Endodermal cell (in vitro differentiated cells): ENCODE measurements around the gene C19orf47. TPM values are rescaled to one million over a fixed set of nuclear protein-coding genes. Genes with fewer than 3 reads are reported as not detected.

Source experiments
- DNase-seq: peaks from one replicate; pipeline ENCODE4 v3.0.0-alpha.2; 2017
- H3K27ac ChIP-seq: 2 replicates; pipeline ENCODE4 v1.5.1; 2013; ENCODE audit warnings: mild to moderate bottlenecking, low read depth, low read length, moderate library complexity
- H3K27me3 ChIP-seq: 2 replicates; pipeline ENCODE4 v1.6.1; 2013; ENCODE audit warnings: mild to moderate bottlenecking, low read length, moderate library complexity; ENCODE audit not compliant: insufficient read depth, control insufficient read depth, poor library complexity, severe bottlenecking
- H3K36me3 ChIP-seq: 2 replicates; pipeline ENCODE4 v1.7.0; 2013; ENCODE audit warnings: mild to moderate bottlenecking, low read length, moderate library complexity; ENCODE audit not compliant: control insufficient read depth, insufficient read depth
- H3K4me1 ChIP-seq: one replicate; pipeline ENCODE4 v1.7.0; 2013; ENCODE audit warnings: low read length; ENCODE audit not compliant: control insufficient read depth, insufficient read depth
- H3K4me3 ChIP-seq: 2 replicates; pipeline ENCODE4 v1.5.1; 2013; ENCODE audit warnings: mild to moderate bottlenecking, low read length, moderate library complexity
- H3K9ac ChIP-seq: 2 replicates; pipeline ENCODE4 v1.6.1; 2013; ENCODE audit warnings: mild to moderate bottlenecking, low read length, moderate library complexity; ENCODE audit not compliant: poor library complexity, severe bottlenecking; ENCODE audit errors: extremely low read depth
- H3K9me3 ChIP-seq: 2 replicates; pipeline ENCODE4 v1.6.1; 2013; ENCODE audit warnings: mild to moderate bottlenecking, low read length, moderate library complexity; ENCODE audit not compliant: control insufficient read depth
- H3K27ac Mint-ChIP-seq: 2 replicates; pipeline ENCODE4 v1.8.0; 2020; ENCODE audit warnings: mixed read lengths
- H3K27me3 Mint-ChIP-seq: 2 replicates; pipeline ENCODE4 v1.8.0; 2021; ENCODE audit warnings: mild to moderate bottlenecking, mixed read lengths; ENCODE audit not compliant: insufficient read depth
- H3K36me3 Mint-ChIP-seq: 2 replicates; pipeline ENCODE4 v1.8.0; 2020; ENCODE audit warnings: low read depth, mixed read lengths
- H3K4me1 Mint-ChIP-seq: 2 replicates; pipeline ENCODE4 v1.8.0; 2020; ENCODE audit warnings: mixed read lengths
- H3K4me3 Mint-ChIP-seq: 2 replicates; pipeline ENCODE4 v1.8.0; 2020; ENCODE audit warnings: mild to moderate bottlenecking, moderate library complexity, mixed read lengths
- H3K9me3 Mint-ChIP-seq: 2 replicates; pipeline ENCODE4 v1.8.0; 2020; ENCODE audit warnings: mild to moderate bottlenecking, mixed read lengths
- CTCF ChIP-seq: fragments of 200-600 bp; sonication (generic); conservative IDR thresholded peaks from 2 replicates; pipeline ENCODE4 v1.5.0; 2021; ENCODE audit warnings: antibody characterized with exemption, mild to moderate bottlenecking
- WGBS, 2 experiments: methylation state at CpG; one replicate each; pipeline versions ENCODE4 v1.1.5 to v1.1.7; 2013; ENCODE audit warnings: missing lambda C conversion rate in 2 of 2, mixed read lengths in 1 of 2; ENCODE audit not compliant: insufficient coverage in 1 of 2, insufficient read length in 1 of 2; 5-methylcytosine and 5-hydroxymethylcytosine counted together
- total RNA-seq, 2 donors: library from RNA; stranded (reverse); fragmentation: NEBNext Ultra II Directional in 1 of 2; extraction: Animal tissue kit (Norgen Biotek cat#: 25700) in 1 of 2; gene quantifications; 2 replicates in 1 of 2; 3 replicates in 1 of 2; pipeline ENCODE4 v1.2.1, GENCODE V29; 2021

The C19orf47 gene
- total RNA-seq, 2 donors from 2014 or later = 15.6 to 18.1 TPM

GRCh38 chr19:40280608-40281221, 67.5 kb downstream of the C19orf47 start:
- no peak for TF ChIP-seq CTCF
- Mint-ChIP-seq H3K4me3 (no peak overlapping the region), H3K9me3 (no peaks in the 10 kb centered on the region), H3K27ac (peak overlapping the region; percentile 89), H3K36me3 (no peaks in the 10 kb centered on the region), H3K27me3 (no peaks in the 10 kb centered on the region), H3K4me1 (peaks cover 44% of the 10 kb centered on the region)
- WGBS, 2 experiments = 82 to 92% methylated on average over 7 to 10 of the region's 10 CpGs
- Histone ChIP-seq H3K36me3 (peaks cover 10% of the 10 kb centered on the region), H3K27me3 (no peaks in the 10 kb centered on the region), H3K27ac (no peak overlapping the region), H3K4me1 (peaks cover 10% of the 10 kb centered on the region), H3K9me3 (no peaks in the 10 kb centered on the region), H3K4me3 (no peak overlapping the region), H3K9ac (no peak overlapping the region)
- DNase-seq = peak; percentile 83

GRCh38 chr19:40279761-40280607, 68.2 kb downstream of the C19orf47 start:
- no peaks in the 10 kb centered on the region for H3K27me3 ChIP-seq
- H3K4me3 Mint-ChIP-seq = no peak overlapping the region
- H3K4me1 ChIP-seq = peaks cover 10% of the 10 kb centered on the region
- H3K27me3 Mint-ChIP-seq = no peaks in the 10 kb centered on the region
- no peak overlapping the region for H3K27ac ChIP-seq
- no peaks in the 10 kb centered on the region for H3K9me3 Mint-ChIP-seq
- WGBS, 2 experiments = 91 to 95% methylated on average over 5 to 17 of the region's 17 CpGs
- no peak for DNase-seq
- peaks cover 10% of the 10 kb centered on the region for H3K36me3 ChIP-seq
- TF ChIP-seq CTCF = no peak
- peaks cover 41% of the 10 kb centered on the region for H3K4me1 Mint-ChIP-seq
- H3K36me3 Mint-ChIP-seq = no peaks in the 10 kb centered on the region
- no peak overlapping the region for H3K9ac ChIP-seq
- peak overlapping the region; percentile 89 for H3K27ac Mint-ChIP-seq
- H3K4me3 ChIP-seq = no peak overlapping the region
- H3K9me3 ChIP-seq = no peaks in the 10 kb centered on the region

GRCh38 chr19:40279120-40279551, 69.1 kb downstream of the C19orf47 start:
- no peak overlapping the region for H3K4me3 Mint-ChIP-seq
- Histone ChIP-seq H3K9me3 (no peaks in the 10 kb centered on the region), H3K9ac (no peak overlapping the region), H3K4me3 (no peak overlapping the region), H3K27me3 (no peaks in the 10 kb centered on the region), H3K4me1 (peaks cover 10% of the 10 kb centered on the region), H3K36me3 (peaks cover 10% of the 10 kb centered on the region), H3K27ac (no peak overlapping the region)
- no peak overlapping the region for H3K27ac Mint-ChIP-seq
- TF ChIP-seq CTCF = no peak
- H3K27me3 Mint-ChIP-seq = no peaks in the 10 kb centered on the region
- no peaks in the 10 kb centered on the region for H3K9me3 Mint-ChIP-seq
- no peak for DNase-seq
- H3K36me3 Mint-ChIP-seq = no peaks in the 10 kb centered on the region
- 92 to 98% methylated on average over 5 to 15 of the region's 15 CpGs for WGBS, 2 experiments
- peaks cover 46% of the 10 kb centered on the region for H3K4me1 Mint-ChIP-seq
